OCI-LY3 (cell line): ENCODE results near the gene DESI1.

ENCODE experiments used
- EZH2phosphoT487 ChIP-seq: fragments of 200-600 bp; shearing (Covaris generic); IDR thresholded peaks from 2 replicates; pipeline ENCODE4 v1.6.1; 2018; ENCODE audit warnings: antibody characterized with exemption, mixed run types, low read depth
- TF ChIP-seq, protein P1 (sequence below): fragments of 200-600, 300-600 bp; sonication (generic); IDR thresholded peaks from 2 replicates; pipeline ENCODE4 v1.5.1; 2014; ENCODE audit warnings: antibody characterized with exemption, low read length, low read depth

- TF ChIP-seq, protein P1, sequence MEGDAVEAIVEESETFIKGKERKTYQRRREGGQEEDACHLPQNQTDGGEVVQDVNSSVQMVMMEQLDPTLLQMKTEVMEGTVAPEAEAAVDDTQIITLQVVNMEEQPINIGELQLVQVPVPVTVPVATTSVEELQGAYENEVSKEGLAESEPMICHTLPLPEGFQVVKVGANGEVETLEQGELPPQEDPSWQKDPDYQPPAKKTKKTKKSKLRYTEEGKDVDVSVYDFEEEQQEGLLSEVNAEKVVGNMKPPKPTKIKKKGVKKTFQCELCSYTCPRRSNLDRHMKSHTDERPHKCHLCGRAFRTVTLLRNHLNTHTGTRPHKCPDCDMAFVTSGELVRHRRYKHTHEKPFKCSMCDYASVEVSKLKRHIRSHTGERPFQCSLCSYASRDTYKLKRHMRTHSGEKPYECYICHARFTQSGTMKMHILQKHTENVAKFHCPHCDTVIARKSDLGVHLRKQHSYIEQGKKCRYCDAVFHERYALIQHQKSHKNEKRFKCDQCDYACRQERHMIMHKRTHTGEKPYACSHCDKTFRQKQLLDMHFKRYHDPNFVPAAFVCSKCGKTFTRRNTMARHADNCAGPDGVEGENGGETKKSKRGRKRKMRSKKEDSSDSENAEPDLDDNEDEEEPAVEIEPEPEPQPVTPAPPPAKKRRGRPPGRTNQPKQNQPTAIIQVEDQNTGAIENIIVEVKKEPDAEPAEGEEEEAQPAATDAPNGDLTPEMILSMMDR = no peak
- TF ChIP-seq EZH2phosphoT487 = no peak
These were observed 47.2 kb downstream of the DESI1 start for GRCh38 chr22:41573677-41574076.
